Neutrophil (primary cell): ENCODE data around the gene SEZ6.

Source experiments
- H3K27ac ChIP-seq: fragments of 200-600 bp; sonication (generic); 2 replicates; pipeline ENCODE4 v1.5.1; 2016; ENCODE audit warnings: mild to moderate bottlenecking, moderate library complexity
- H3K27me3 ChIP-seq: fragments of 200-600 bp; sonication (generic); 2 replicates; pipeline ENCODE4 v1.6.0; 2016; ENCODE audit warnings: mild to moderate bottlenecking
- H3K36me3 ChIP-seq: fragments of 200-600 bp; sonication (generic); 2 replicates; pipeline ENCODE4 v1.5.1; 2017
- H3K4me1 ChIP-seq, 2 experiments: fragments of 200-600 bp in 1 of 2; sonication (generic) in 1 of 2; 1 replicate in 1 of 2; 2 replicates in 1 of 2; pipeline versions ENCODE4 v1.5.1 to v1.6.1; 2013 to 2016; ENCODE audit warnings: low read depth in 1 of 2, low read length in 1 of 2, mild to moderate bottlenecking in 1 of 2, moderate library complexity in 1 of 2; ENCODE audit not compliant: control insufficient read depth in 1 of 2, insufficient read depth in 1 of 2
- H3K4me3 ChIP-seq, 2 experiments: fragments of 200-600 bp in 1 of 2; sonication (generic) in 1 of 2; 1 replicate in 1 of 2; 2 replicates in 1 of 2; pipeline ENCODE4 v1.5.1; 2013 to 2016; ENCODE audit warnings: low read depth in 1 of 2, low read length in 1 of 2, mild to moderate bottlenecking in 1 of 2, moderate library complexity in 1 of 2
- H3K9me3 ChIP-seq: fragments of 200-600 bp; sonication (generic); 2 replicates; pipeline ENCODE4 v1.5.1; 2016
- CTCF ChIP-seq: fragments of 200-600 bp; sonication (generic); IDR thresholded peaks from 2 replicates; pipeline ENCODE4 v1.5.1; 2016; ENCODE audit warnings: antibody characterized with exemption

Gene SEZ6

GRCh38 chr17:29043539-29044145, 37.8 kb upstream of the SEZ6 start:
- H3K9me3 ChIP-seq: no peaks in the 10 kb centered on the region
- no peak for TF ChIP-seq CTCF
- no peak overlapping the region for H3K27ac ChIP-seq
- peaks cover 16% of the 10 kb centered on the region for H3K27me3 ChIP-seq
- H3K4me1 ChIP-seq: no peaks in the 10 kb centered on the region
- no peaks in the 10 kb centered on the region for H3K36me3 ChIP-seq
- no peak overlapping the region for H3K4me3 ChIP-seq

- TF ChIP-seq CTCF: no peak
- H3K27me3 ChIP-seq: peaks cover 18% of the 10 kb centered on the region
- no peaks in the 10 kb centered on the region for H3K36me3 ChIP-seq
- H3K4me1 ChIP-seq: no peaks in the 10 kb centered on the region
- no peak within 1 kb of the TSS for H3K27ac ChIP-seq
- H3K4me3 ChIP-seq: no peak within 1 kb of the TSS
- no peaks in the 10 kb centered on the region for H3K9me3 ChIP-seq
These were observed 37.1 kb upstream of the SEZ6 start, which contains the start of gene PIPOX for GRCh38 chr17:29042679-29043538. TSS of gene PIPOX (plus strand) at chr17:29043141. CDS start at chr17:29043226, 85 bp downstream.

- H3K27ac ChIP-seq: no peak overlapping the region
- H3K4me1 ChIP-seq: no peaks in the 10 kb centered on the region
- TF ChIP-seq CTCF: no peak
- no peak overlapping the region for H3K4me3 ChIP-seq
- H3K9me3 ChIP-seq: no peaks in the 10 kb centered on the region
- H3K36me3 ChIP-seq: no peaks in the 10 kb centered on the region
- peaks cover 25% of the 10 kb centered on the region for H3K27me3 ChIP-seq
These were observed 36.3 kb upstream of the SEZ6 start for GRCh38 chr17:29042026-29042678.

- Histone ChIP-seq H3K4me1 (no peaks in the 10 kb centered on the region), H3K27ac (no peak overlapping the region), H3K36me3 (no peaks in the 10 kb centered on the region), H3K4me3 (no peak overlapping the region), H3K9me3 (no peaks in the 10 kb centered on the region), H3K27me3 (peaks cover 30% of the 10 kb centered on the region)
- no peak for TF ChIP-seq CTCF
These were observed 35.7 kb upstream of the SEZ6 start for GRCh38 chr17:29041571-29041970.

DNA sequence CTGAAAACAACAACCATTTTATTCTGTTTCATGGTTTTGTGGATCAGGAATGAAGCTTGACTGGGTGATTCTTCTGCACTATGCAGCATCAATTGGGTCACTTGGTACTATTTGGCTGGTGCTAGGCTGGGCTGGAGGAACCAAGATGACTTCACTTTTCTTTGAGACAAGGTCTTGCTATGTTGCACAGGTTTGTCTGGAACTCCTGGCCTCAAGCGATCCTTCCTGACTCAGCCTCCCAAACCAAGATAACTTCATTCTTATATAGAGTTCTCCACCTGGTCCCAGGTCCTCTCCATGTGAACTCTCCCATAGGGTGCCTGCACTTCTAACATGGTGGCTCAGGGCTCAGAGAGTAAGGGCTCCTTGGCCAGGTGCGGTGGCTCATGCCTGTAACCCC, 35.3 kb upstream of the SEZ6 start:
- no peaks in the 10 kb centered on the region for H3K36me3 ChIP-seq
- TF ChIP-seq CTCF: no peak
- no peak overlapping the region for H3K4me3 ChIP-seq
- no peak overlapping the region for H3K27ac ChIP-seq
- no peaks in the 10 kb centered on the region for H3K4me1 ChIP-seq
- peaks cover 31% of the 10 kb centered on the region for H3K27me3 ChIP-seq
- no peaks in the 10 kb centered on the region for H3K9me3 ChIP-seq
